ENCODE results near the gene HLCS.
A peak's percentile ranks its signal among the peaks of the same experiment; 100 is the strongest.

The HLCS gene

GRCh38 chr21:36828891-36829515 is 137.5 kb downstream of the HLCS start (continued):
- TF ChIP-seq EGR2 (tag by site-specific recombination; IDR thresholded peaks at IDR 0.05; ENCODE audit: low read depth) (peak; percentile 56; the same call in 1 of the 2 replicates), RBAK (tag by site-specific recombination; IDR thresholded peaks at IDR 0.05) (no peak), ZNF48 (tag by site-specific recombination; IDR thresholded peaks at IDR 0.05) (no peak), ZNF433 (tag by site-specific recombination; IDR thresholded peaks at IDR 0.05; ENCODE audit: low read depth) (no peak), ZNF19 (tag by site-specific recombination; IDR thresholded peaks at IDR 0.05; ENCODE audit: low read depth) (no peak), OSR2 (tag by site-specific recombination; IDR thresholded peaks at IDR 0.05) (0 out of 2 replicates have a peak, but pooled peaks have one; percentile 53), ZNF324 (tag by site-specific recombination; IDR thresholded peaks at IDR 0.05) (no peak)
- TF ChIP-seq, protein P1, sequence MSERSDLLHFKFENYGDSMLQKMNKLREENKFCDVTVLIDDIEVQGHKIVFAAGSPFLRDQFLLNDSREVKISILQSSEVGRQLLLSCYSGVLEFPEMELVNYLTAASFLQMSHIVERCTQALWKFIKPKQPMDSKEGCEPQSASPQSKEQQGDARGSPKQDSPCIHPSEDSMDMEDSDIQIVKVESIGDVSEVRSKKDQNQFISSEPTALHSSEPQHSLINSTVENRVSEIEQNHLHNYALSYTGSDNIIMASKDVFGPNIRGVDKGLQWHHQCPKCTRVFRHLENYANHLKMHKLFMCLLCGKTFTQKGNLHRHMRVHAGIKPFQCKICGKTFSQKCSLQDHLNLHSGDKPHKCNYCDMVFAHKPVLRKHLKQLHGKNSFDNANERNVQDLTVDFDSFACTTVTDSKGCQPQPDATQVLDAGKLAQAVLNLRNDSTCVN (tag by site-specific recombination; optimal IDR thresholded peaks at IDR 0.05) = no peak
- TF ChIP-seq, protein P2, sequence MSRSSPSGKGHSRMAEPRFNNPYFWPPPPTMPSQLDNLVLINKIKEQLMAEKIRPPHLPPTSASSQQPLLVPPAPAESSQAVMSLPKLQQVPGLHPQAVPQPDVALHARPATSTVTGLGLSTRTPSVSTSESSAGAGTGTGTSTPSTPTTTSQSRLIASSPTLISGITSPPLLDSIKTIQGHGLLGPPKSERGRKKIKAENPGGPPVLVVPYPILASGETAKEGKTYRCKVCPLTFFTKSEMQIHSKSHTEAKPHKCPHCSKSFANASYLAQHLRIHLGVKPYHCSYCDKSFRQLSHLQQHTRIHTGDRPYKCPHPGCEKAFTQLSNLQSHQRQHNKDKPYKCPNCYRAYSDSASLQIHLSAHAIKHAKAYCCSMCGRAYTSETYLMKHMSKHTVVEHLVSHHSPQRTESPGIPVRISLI (tag by site-specific recombination; IDR thresholded peaks at IDR 0.05) = no peak

DNA sequence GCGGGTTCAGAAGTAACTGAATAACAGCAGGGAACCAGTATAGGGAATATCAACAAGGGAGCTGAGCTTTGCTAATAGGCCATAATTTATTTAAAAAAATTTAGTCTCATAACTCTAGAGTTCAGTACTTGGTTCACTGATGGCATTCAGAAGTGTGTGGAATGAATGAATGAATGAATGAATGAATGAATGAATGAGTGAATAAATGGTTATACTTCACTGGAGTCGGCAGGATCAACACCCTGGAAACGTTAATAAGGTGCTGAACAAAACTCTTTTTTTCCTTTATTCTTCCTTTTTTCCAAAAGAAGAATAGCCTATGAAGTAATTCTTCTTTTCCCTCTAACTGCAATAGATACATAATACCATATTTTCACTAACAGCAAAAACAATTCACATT is 138.3 kb downstream of the HLCS start:
- ChIA-PET POLR2A (no interaction called here), CTCF (interaction anchor here (0.6 to 1.5 kb wide), 2 partner anchors 198 to 768 kb away, joined by 3 read pairs; no protein-coding TSS in a partner anchor)
- no peak overlapping the region for H3K4me3 ChIP-seq (ENCODE audit: low read depth, low read length)
- peaks cover 11% of the 10 kb centered on the region for H3K4me1 ChIP-seq (ENCODE audit: control insufficient read depth, insufficient read depth, low read length)
- H3K9me3 ChIP-seq (ENCODE audit: control insufficient read depth, insufficient read depth, low read depth, low read length) = no peaks in the 10 kb centered on the region
- H3K27ac ChIP-seq (ENCODE audit: extremely low read depth, low read depth, low read length) = no peak overlapping the region
- TF ChIP-seq ZNF792 (tag by site-specific recombination; IDR thresholded peaks at IDR 0.05) = no peak
- TF ChIP-seq, protein P3, sequence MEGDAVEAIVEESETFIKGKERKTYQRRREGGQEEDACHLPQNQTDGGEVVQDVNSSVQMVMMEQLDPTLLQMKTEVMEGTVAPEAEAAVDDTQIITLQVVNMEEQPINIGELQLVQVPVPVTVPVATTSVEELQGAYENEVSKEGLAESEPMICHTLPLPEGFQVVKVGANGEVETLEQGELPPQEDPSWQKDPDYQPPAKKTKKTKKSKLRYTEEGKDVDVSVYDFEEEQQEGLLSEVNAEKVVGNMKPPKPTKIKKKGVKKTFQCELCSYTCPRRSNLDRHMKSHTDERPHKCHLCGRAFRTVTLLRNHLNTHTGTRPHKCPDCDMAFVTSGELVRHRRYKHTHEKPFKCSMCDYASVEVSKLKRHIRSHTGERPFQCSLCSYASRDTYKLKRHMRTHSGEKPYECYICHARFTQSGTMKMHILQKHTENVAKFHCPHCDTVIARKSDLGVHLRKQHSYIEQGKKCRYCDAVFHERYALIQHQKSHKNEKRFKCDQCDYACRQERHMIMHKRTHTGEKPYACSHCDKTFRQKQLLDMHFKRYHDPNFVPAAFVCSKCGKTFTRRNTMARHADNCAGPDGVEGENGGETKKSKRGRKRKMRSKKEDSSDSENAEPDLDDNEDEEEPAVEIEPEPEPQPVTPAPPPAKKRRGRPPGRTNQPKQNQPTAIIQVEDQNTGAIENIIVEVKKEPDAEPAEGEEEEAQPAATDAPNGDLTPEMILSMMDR (tag by site-specific recombination; IDR thresholded peaks at IDR 0.05) = no peak
- TF ChIP-seq ZNF24 (tag by site-specific recombination; IDR thresholded peaks at IDR 0.05) = peak; percentile 91
- TF ChIP-seq ZNF514 (tag by site-specific recombination; IDR thresholded peaks at IDR 0.05) = no peak
- H3K36me3 ChIP-seq (ENCODE audit: control insufficient read depth in 2 of 2, insufficient read depth in 1 of 2, low read length in 2 of 2) = no peaks in the 10 kb centered on the region

DNA sequence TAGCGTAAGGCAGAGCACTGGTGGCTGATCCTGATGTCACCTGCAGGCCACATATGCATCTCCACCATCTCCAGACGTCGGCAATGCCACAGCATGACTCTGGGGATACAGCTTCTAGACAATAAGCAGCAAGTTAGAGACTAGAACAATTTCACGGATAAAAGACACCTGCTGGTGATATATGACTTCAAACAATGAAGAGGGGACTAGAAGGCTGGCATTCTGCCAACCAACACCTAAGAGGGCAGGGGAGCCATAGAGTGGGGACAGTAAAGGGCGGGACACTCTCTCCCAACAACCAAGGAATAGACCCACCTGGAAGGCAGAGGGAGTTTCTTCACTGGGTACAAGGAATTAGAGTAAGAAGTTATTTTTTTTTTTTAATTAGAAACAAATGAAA is 140.8 kb downstream of the HLCS start:
- Histone ChIP-seq H3K4me3 (ENCODE audit: low read depth, low read length) (no peak overlapping the region), H3K9me3 (ENCODE audit: control insufficient read depth, insufficient read depth, low read depth, low read length) (no peaks in the 10 kb centered on the region), H3K36me3 (ENCODE audit: control insufficient read depth in 2 of 2, insufficient read depth in 1 of 2, low read length in 2 of 2) (no peaks in the 10 kb centered on the region), H3K27ac (ENCODE audit: extremely low read depth, low read depth, low read length) (no peak overlapping the region), H3K4me1 (ENCODE audit: control insufficient read depth, insufficient read depth, low read length) (peaks cover 17% of the 10 kb centered on the region)
- POLR2A ChIA-PET = no interaction called here
- TF ChIP-seq ZBTB11 (tag by site-specific recombination; conservative IDR thresholded peaks at IDR 0.05; ENCODE audit: low read depth) = peak; percentile 41; the same call in 1 of the 2 replicates
- TF ChIP-seq KLF9 (tag by site-specific recombination; IDR thresholded peaks at IDR 0.05; ENCODE audit: low read depth) = no peak
- TF ChIP-seq ZNF548 (tag by site-specific recombination; IDR thresholded peaks at IDR 0.05) = no peak
- TF ChIP-seq ZNF843 (tag by site-specific recombination; IDR thresholded peaks at IDR 0.05) = no peak
- CTCF ChIA-PET = interaction anchor here (0.6 to 1.0 kb wide), 3 partner anchors 24 to 135 kb away, joined by 3 read pairs; no protein-coding TSS in a partner anchor
